HepG2 (cell line): ENCODE results near the gene MIEF1. TPM values are rescaled to one million over a fixed set of nuclear protein-coding genes. Genes with fewer than 3 reads are reported as not detected.

Experiments
- ATAC-seq: fragments of 200-7000 bp; cut with Tn5 transposase; 3 replicates; pipeline ENCODE4 v1.9.1; 2020; ENCODE audit warnings: mild to moderate bottlenecking, moderate library complexity
- BruUV-seq: library from RNA; stranded (reverse); fragments of 400-500 nt; replicated peaks from 2 replicates; lab custom pipeline; 2021; lab: Mats Ljungman, UMichigan
- CTCF ChIA-PET: fragments of 300-600 bp; formaldehyde crosslinking; extraction: SDS; loops from one replicate; lab custom pipeline; 2021; ENCODE audit warnings: low total read pairs, inconsistent platforms, low intra/inter-chr PET ratio; lab: Yijun Ruan, JAX
- POLR2A ChIA-PET: fragments of 350-600 bp; sonication (Branson Sonifier 250); formaldehyde crosslinking; loops from one replicate; lab custom pipeline; 2020; ENCODE audit warnings: antibody characterized with exemption, inconsistent platforms; lab: Yijun Ruan, JAX
- DNase-seq: peaks from one replicate; pipeline ENCODE4 v3.0.0-alpha.2; 2015; ENCODE audit warnings: low spot score
- FAIRE-seq: peaks from 3 replicates; lab custom pipeline; 2011; peaks lifted over from hg19 to GRCh38; lab: Jason Lieb, UNC
- H2AFZ ChIP-seq: one replicate; pipeline ENCODE4 v1.6.1; 2011; ENCODE audit warnings: low read length, inconsistent platforms
- H3K27ac ChIP-seq: fragments of 300-600 bp; 3 replicates; pipeline ENCODE4 v1.8.0; 2011; ENCODE audit warnings: mixed run types, mild to moderate bottlenecking, mixed read lengths, low read length, inconsistent platforms; ENCODE audit not compliant: insufficient read depth; ENCODE audit errors: extremely low read length
- H3K27me3 ChIP-seq, 2 experiments: fragments of 200-600 bp in 1 of 2; 2 replicates in 1 of 2; 3 replicates in 1 of 2; pipeline versions ENCODE4 v1.6.0 to v1.8.0; 2011; ENCODE audit warnings: low read length in 2 of 2, mild to moderate bottlenecking in 2 of 2, moderate library complexity in 2 of 2, inconsistent platforms in 1 of 2; ENCODE audit not compliant: insufficient read depth in 2 of 2, control insufficient read depth in 1 of 2
- H3K36me3 ChIP-seq, 2 experiments: fragments of 200-600 bp in 1 of 2; replicated peaks in 1 of 2; 2 replicates in 1 of 2; 3 replicates in 1 of 2; pipeline versions ENCODE4 v1.5.1 to v1.8.0; 2011; ENCODE audit warnings: low read length in 2 of 2, inconsistent platforms in 1 of 2; ENCODE audit not compliant: insufficient read depth in 2 of 2, control insufficient read depth in 1 of 2
- H3K4me1 ChIP-seq: 2 replicates; pipeline ENCODE4 v1.5.1; 2012; ENCODE audit warnings: low read length, inconsistent platforms; ENCODE audit not compliant: insufficient read depth
- H3K4me2 ChIP-seq: 2 replicates; pipeline ENCODE4 v1.6.0; 2011; ENCODE audit warnings: low read depth, low read length, inconsistent platforms
- H3K4me3 ChIP-seq, 3 experiments: fragments of 200-600 bp in 1 of 3; sonication (generic), shearing (Covaris generic) in 1 of 3; replicated peaks in 1 of 3; 2 replicates each; pipeline ENCODE4 v1.5.1; 2011 to 2016; ENCODE audit warnings: low read length in 3 of 3, inconsistent platforms in 2 of 3, low read depth in 2 of 3, mild to moderate bottlenecking in 2 of 3, control low read depth in 1 of 3, mixed read lengths in 1 of 3; ENCODE audit not compliant: insufficient read depth in 1 of 3
- H3K79me2 ChIP-seq: one replicate; pipeline ENCODE4 v1.6.1; 2011; ENCODE audit warnings: low read length, inconsistent platforms; ENCODE audit not compliant: insufficient read depth
- H3K9ac ChIP-seq: 2 replicates; pipeline ENCODE4 v1.6.0; 2011; ENCODE audit warnings: mild to moderate bottlenecking, low read depth, low read length, inconsistent platforms; ENCODE audit not compliant: insufficient read depth
- H3K9me3 ChIP-seq: 2 replicates; pipeline ENCODE4 v1.5.1; 2012; ENCODE audit warnings: mild to moderate bottlenecking, low read length
- H4K20me1 ChIP-seq: 2 replicates; pipeline ENCODE4 v1.6.0; 2011; ENCODE audit warnings: inconsistent platforms, mild to moderate bottlenecking, low read length, moderate library complexity; ENCODE audit not compliant: insufficient read depth
- BORCS8-MEF2B ChIP-seq: sonication (generic); formaldehyde crosslinking; IDR thresholded peaks from 2 replicates; pipeline ENCODE4 v1.8.0; 2022; ENCODE audit warnings: mild to moderate bottlenecking, missing genetic modification reagents
- GZF1 ChIP-seq: sonication (generic); formaldehyde crosslinking; IDR thresholded peaks from 2 replicates; pipeline ENCODE4 v1.5.1; 2020; ENCODE audit warnings: mild to moderate bottlenecking, missing genetic modification reagents
- SRSF9 ChIP-seq: fragments of 200-400 bp; formaldehyde crosslinking; IDR thresholded peaks from 2 replicates; pipeline ENCODE4 v1.6.1; 2018; ENCODE audit warnings: borderline replicate concordance, mild to moderate bottlenecking, low read depth, low read length; ENCODE audit not compliant: insufficient read depth, poor library complexity, severe bottlenecking
- ZHX1 ChIP-seq: sonication (generic); formaldehyde crosslinking; IDR thresholded peaks from 2 replicates; pipeline ENCODE4 v1.8.1; 2022; ENCODE audit warnings: low read depth, mild to moderate bottlenecking, missing genetic modification reagents
- ZNF749 ChIP-seq: sonication (generic); formaldehyde crosslinking; IDR thresholded peaks from 2 replicates; pipeline ENCODE4 v1.8.0; 2022; ENCODE audit warnings: mild to moderate bottlenecking, missing genetic modification reagents, moderate library complexity, borderline replicate concordance
- WGBS: methylation state at CpG from one replicate; pipeline ENCODE4 v1.1.6; 2017; ENCODE audit warnings: low lambda C conversion rate; 5-methylcytosine and 5-hydroxymethylcytosine counted together
- in situ Hi-C: cut with HindIII; loops from 2 replicates; pipeline ENCODE4 v1.10.0; 2017; ENCODE audit warnings: low pct_unique_long_range_greater_than_20kb; ENCODE audit not compliant: extremely low pct_ligation_motif_present
- intact Hi-C: fragments of 100-400 bp; cut with micrococcal nuclease; formaldehyde crosslinking; loops from one replicate; pipeline ENCODE4 v1.10.0; 2022; ENCODE audit not compliant: unreplicated experiment
- polyA plus RNA-seq, 8 experiments: library from polyadenylated mRNA; depleted of rRNA in 3 of 8; stranded (reverse) in 7 of 8; unstranded in 1 of 8; fragments of >200 nt; fragmentation: Illumina TruSeq in 4 of 8; extraction: Trizol in 4 of 8; gene quantifications; 2 replicates each; pipeline versions ENCODE4 v1.2.1 to v1.2.3, GENCODE V29; 2011 to 2016; ENCODE audit warnings: low read depth in 4 of 8, missing spikeins in 1 of 8, mixed read lengths in 1 of 8; ENCODE audit not compliant: insufficient read depth in 1 of 8
- total RNA-seq, 5 experiments: library from RNA; depleted of rRNA; stranded (reverse); fragments of >200 nt; fragmentation: Illumina TruSeq; extraction: Trizol; gene quantifications; 2 replicates each; pipeline ENCODE4 v1.2.3, GENCODE V29; 2016; ENCODE audit warnings: low read depth in 1 of 5

The MIEF1 gene
- total and polyA plus RNA-seq, 2 of the 13 experiments (the other 11 are each of a cell fraction or from before 2014, with no cell fraction given): 21.7 to 34.8 TPM

GRCh38 chr22:39498368-39498767 lies 3.7 kb upstream of the MIEF1 start:
- no TSS peak for BruUV-seq
- ATAC-seq (no peak), FAIRE-seq (no peak), DNase-seq (no peak)
- intact Hi-C loops (no loop called here), in situ Hi-C loops (no loop called here)
- WGBS: 0% methylated on average over 1 of the region's 2 CpGs
- Histone ChIP-seq H3K4me1 (peaks cover 59% of the 10 kb centered on the region), H3K9ac (peak overlapping the region; percentile 27; the same call in 1 of the 2 replicates), H3K9me3 (no peaks in the 10 kb centered on the region), H2AFZ (no peak overlapping the region), H3K4me2 (peak overlapping the region; percentile 62), H3K36me3 (no peaks in the 10 kb centered on the region), H4K20me1 (0 out of 2 replicates have a peak, but pooled peaks cover 3% of the 10 kb centered on the region), H3K79me2 (peaks cover 8% of the 10 kb centered on the region), H3K4me3 (0 out of 6 replicates have a peak overlapping the region, but pooled peaks of 1 of the 3 experiments have one; percentile 1), H3K27me3 (no peaks in the 10 kb centered on the region; a peak in 1 of 5 replicates), H3K27ac (no peak overlapping the region)
- ChIA-PET CTCF (no interaction called here), POLR2A (interaction anchor here (0.7 to 9.1 kb wide), 5 partner anchors 8 to 1395 kb away, joined by 3 to 167 read pairs (median 5); partner anchors contain the start of genes ATF4 and RPS19BP1)
- no peak for TF ChIP-seq BORCS8-MEF2B (CRISPR knock-in tag)
- no peak for TF ChIP-seq ZHX1
- TF ChIP-seq GZF1: no peak
- no peak for TF ChIP-seq ZNF749
- no peak for TF ChIP-seq SRSF9
